IMR-90 (cell line): Measurements from ENCODE around the gene CFD. TPM values are rescaled to one million over a fixed set of nuclear protein-coding genes. Genes with fewer than 3 reads are reported as not detected.

Source experiments
- ATAC-seq: fragments of 200-7000 bp; cut with Tn5 transposase; 2 replicates; pipeline ENCODE4 v1.9.1; 2020; ENCODE audit warnings: low read depth, mild to moderate bottlenecking, moderate library complexity
- BruUV-seq: library from RNA; stranded (reverse); fragments of 400-500 nt; replicated peaks from 2 replicates; lab custom pipeline; 2021; lab: Mats Ljungman, UMichigan
- CTCF ChIA-PET: fragments of 300-600 bp; formaldehyde crosslinking; extraction: SDS; loops from one replicate; lab custom pipeline; 2021; ENCODE audit warnings: antibody characterized with exemption; lab: Yijun Ruan, JAX
- POLR2A ChIA-PET: fragments of 300-600 bp; sonication (Branson Sonifier 250); formaldehyde crosslinking; loops from one replicate; lab custom pipeline; 2022; ENCODE audit warnings: antibody characterized with exemption; ENCODE audit not compliant: unreplicated experiment; lab: Charles Lee
- DNase-seq: peaks from one replicate; pipeline ENCODE4 v3.0.0; 2013
- H2AFZ ChIP-seq: replicated peaks from 2 replicates; pipeline ENCODE3; 2013; ENCODE audit warnings: low read length, mild to moderate bottlenecking; ENCODE audit not compliant: poor library complexity
- H2AK5ac ChIP-seq: 2 replicates; pipeline ENCODE4 v1.6.1; 2013; ENCODE audit warnings: low read depth, low read length, inconsistent platforms
- H2AK9ac ChIP-seq: replicated peaks from 2 replicates; pipeline ENCODE3; 2013; ENCODE audit warnings: mild to moderate bottlenecking, low read depth, low read length, moderate library complexity; ENCODE audit not compliant: poor library complexity
- H2BK120ac ChIP-seq: 2 replicates; pipeline ENCODE4 v1.6.1; 2013; ENCODE audit warnings: low read depth, low read length, inconsistent platforms
- H2BK15ac ChIP-seq: 3 replicates; pipeline ENCODE4 v1.6.1; 2013; ENCODE audit warnings: low read depth, low read length, inconsistent platforms
- H2BK20ac ChIP-seq: 2 replicates; pipeline ENCODE4 v1.6.1; 2013; ENCODE audit warnings: low read depth, mild to moderate bottlenecking, inconsistent platforms, low read length, moderate library complexity
- H2BK5ac ChIP-seq: 2 replicates; pipeline ENCODE4 v1.6.1; 2013; ENCODE audit warnings: mild to moderate bottlenecking, low read depth, low read length, inconsistent platforms; ENCODE audit not compliant: poor library complexity, severe bottlenecking
- H3K14ac ChIP-seq: replicated peaks from 2 replicates; pipeline ENCODE4 v1.6.1; 2013; ENCODE audit warnings: low read depth, low read length, inconsistent platforms
- H3K18ac ChIP-seq: 2 replicates; pipeline ENCODE4 v1.6.1; 2013; ENCODE audit warnings: low read depth, low read length, control low read depth
- H3K23ac ChIP-seq: 2 replicates; pipeline ENCODE4 v1.6.1; 2013; ENCODE audit warnings: low read depth, low read length, inconsistent platforms
- H3K27ac ChIP-seq: 2 replicates; pipeline ENCODE4 v1.5.1; 2013; ENCODE audit warnings: mild to moderate bottlenecking, control low read depth, low read length; ENCODE audit not compliant: insufficient read depth
- H3K27me3 ChIP-seq: 2 replicates; pipeline ENCODE4 v1.6.1; 2013; ENCODE audit warnings: low read length; ENCODE audit not compliant: control insufficient read depth, insufficient read depth
- H3K36me3 ChIP-seq: 2 replicates; pipeline ENCODE4 v1.6.1; 2013; ENCODE audit warnings: low read length, mixed read lengths; ENCODE audit not compliant: control insufficient read depth, insufficient read depth
- H3K4ac ChIP-seq: 2 replicates; pipeline ENCODE4 v1.6.1; 2013; ENCODE audit warnings: low read depth, low read length, inconsistent platforms
- H3K4me1 ChIP-seq: 2 replicates; pipeline ENCODE4 v1.6.1; 2013; ENCODE audit warnings: low read length, mixed read lengths; ENCODE audit not compliant: control insufficient read depth, insufficient read depth
- H3K4me2 ChIP-seq: 2 replicates; pipeline ENCODE4 v1.6.1; 2013; ENCODE audit warnings: low read depth, mild to moderate bottlenecking, control low read depth, low read length, moderate library complexity
- H3K4me3 ChIP-seq: 2 replicates; pipeline ENCODE4 v1.5.1; 2013; ENCODE audit warnings: low read depth, mild to moderate bottlenecking, control low read depth, low read length, moderate library complexity; ENCODE audit not compliant: insufficient read depth
- H3K56ac ChIP-seq: 2 replicates; pipeline ENCODE4 v1.6.1; 2013; ENCODE audit warnings: low read length, inconsistent platforms; ENCODE audit not compliant: insufficient read depth; ENCODE audit errors: extremely low read depth
- H3K79me1 ChIP-seq, 2 experiments: 2 replicates each; pipeline ENCODE4 v1.6.1; 2013; ENCODE audit warnings: low read length in 2 of 2, inconsistent platforms in 1 of 2, low read depth in 1 of 2
- H3K9ac ChIP-seq: 2 replicates; pipeline ENCODE4 v1.6.1; 2013; ENCODE audit warnings: low read depth, low read length, control low read depth
- H3K9me1 ChIP-seq: 2 replicates; pipeline ENCODE4 v1.6.1; 2013; ENCODE audit warnings: low read length, inconsistent platforms; ENCODE audit not compliant: insufficient read depth
- H3K9me3 ChIP-seq: 2 replicates; pipeline ENCODE4 v1.6.1; 2013; ENCODE audit warnings: low read length; ENCODE audit not compliant: control insufficient read depth, insufficient read depth
- H4K20me1 ChIP-seq: 2 replicates; pipeline ENCODE4 v1.6.1; 2013; ENCODE audit warnings: low read length, inconsistent platforms; ENCODE audit not compliant: insufficient read depth
- H4K5ac ChIP-seq: 2 replicates; pipeline ENCODE4 v1.6.1; 2013; ENCODE audit warnings: mild to moderate bottlenecking, low read depth, low read length, control low read depth
- H4K8ac ChIP-seq, 2 experiments: 2 replicates each; pipeline ENCODE4 v1.6.1; 2013; ENCODE audit warnings: low read depth in 2 of 2, low read length in 2 of 2, control low read depth in 1 of 2, inconsistent platforms in 1 of 2
- H4K91ac ChIP-seq: 2 replicates; pipeline ENCODE4 v1.6.1; 2013; ENCODE audit warnings: low read depth, low read length, inconsistent platforms; ENCODE audit not compliant: insufficient read depth
- CEBPB ChIP-seq: IDR thresholded peaks from 2 replicates; pipeline ENCODE4 v1.6.1; 2012; ENCODE audit warnings: low read depth, low read length, improper control_type of control experiment
- CHD1 ChIP-seq: IDR thresholded peaks from 2 replicates; pipeline ENCODE4 v1.6.1; 2012; ENCODE audit warnings: low read depth, low read length, improper control_type of control experiment
- ELK1 ChIP-seq: fragments of 150-350 bp; IDR thresholded peaks from 2 replicates; pipeline ENCODE4 v1.6.1; 2016; ENCODE audit warnings: low read depth, mild to moderate bottlenecking, low read length, moderate library complexity, borderline replicate concordance
- MAZ ChIP-seq: IDR thresholded peaks from 2 replicates; pipeline ENCODE4 v1.6.1; 2012; ENCODE audit warnings: low read depth, mild to moderate bottlenecking, low read length, improper control_type of control experiment, moderate library complexity, borderline replicate concordance
- MXI1 ChIP-seq: IDR thresholded peaks from 2 replicates; pipeline ENCODE4 v1.6.1; 2012; ENCODE audit warnings: low read depth, mild to moderate bottlenecking, low read length, moderate library complexity, borderline replicate concordance
- RCOR1 ChIP-seq: IDR thresholded peaks from 2 replicates; pipeline ENCODE4 v1.6.1; 2012; ENCODE audit warnings: mild to moderate bottlenecking, low read length, improper control_type of control experiment; ENCODE audit not compliant: insufficient replicate concordance
- SMC3 ChIP-seq: fragments of 150-350 bp; IDR thresholded peaks from 2 replicates; pipeline ENCODE4 v1.6.1; 2016; ENCODE audit warnings: low read depth, mild to moderate bottlenecking, antibody characterized with exemption, low read length, moderate library complexity
- USF2 ChIP-seq: fragments of 150-350 bp; IDR thresholded peaks from 2 replicates; pipeline ENCODE4 v1.6.1; 2017; ENCODE audit warnings: mild to moderate bottlenecking, antibody characterized with exemption, low read length, low read depth
- WGBS, 2 experiments: methylation state at CpG; one replicate each; pipeline versions ENCODE4 v1.1.5 to v1.1.7; 2013; ENCODE audit warnings: missing lambda C conversion rate in 2 of 2; ENCODE audit not compliant: insufficient read length in 1 of 2; ENCODE audit errors: extremely low coverage in 2 of 2; 5-methylcytosine and 5-hydroxymethylcytosine counted together
- dilution Hi-C: fragments of 300-500 bp; cut with HindIII; formaldehyde crosslinking; loops from one replicate; pipeline ENCODE4 v1.14.3; 2018; ENCODE audit warnings: low sequenced_read_pairs; ENCODE audit not compliant: unreplicated experiment
- in situ Hi-C: fragments of 300-500 bp; cut with MboI; formaldehyde crosslinking; loops from 3 replicates; pipeline ENCODE4 v1.14.3; 2019; ENCODE audit warnings: low sequenced_read_pairs, inconsistent platforms, mixed read lengths
- intact Hi-C: fragments of 100-400 bp; cut with micrococcal nuclease; formaldehyde crosslinking; loops from 2 replicates; pipeline ENCODE4 v1.10.0; 2022
- polyA plus RNA-seq, 3 experiments: library from polyadenylated mRNA; depleted of rRNA; stranded (reverse); fragments of >200 nt; gene quantifications; 2 replicates each; pipeline ENCODE4 v1.2.3, GENCODE V29; 2012; ENCODE audit warnings: low replicate concordance in 1 of 3
- total RNA-seq: library from RNA; depleted of rRNA; stranded (reverse); fragments of >200 nt; gene quantifications from 2 replicates; pipeline ENCODE4 v1.2.3, GENCODE V29; 2012

The CFD gene
- total and polyA plus RNA-seq, 2 of the 4 experiments (the other 2 are of a cell fraction), result 1.4 to 2.8 TPM

DNA sequence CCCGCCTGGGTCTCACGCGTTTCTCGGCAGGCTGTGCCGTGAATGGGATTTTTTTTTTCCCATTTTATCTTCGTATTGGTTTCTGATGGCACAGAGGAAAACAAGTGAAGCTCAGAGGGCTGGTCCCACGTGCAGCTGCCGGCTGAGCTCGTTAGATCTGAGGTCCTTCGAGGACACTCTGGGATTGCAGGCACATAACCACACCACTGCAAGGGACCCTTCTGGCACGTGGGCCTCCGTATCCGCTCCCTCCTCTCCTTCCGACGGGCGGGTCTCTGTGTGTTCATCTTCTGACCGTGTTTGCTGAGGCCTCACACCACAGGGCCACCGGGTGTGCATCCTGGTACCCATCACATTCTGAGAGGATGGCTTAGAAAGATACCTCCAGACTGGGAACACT is 16.6 kb downstream of the CFD start:
- Histone ChIP-seq H2AK9ac (no peak overlapping the region), H3K9me1 (no peaks in the 10 kb centered on the region), H2AFZ (no peak overlapping the region), H3K18ac (no peak overlapping the region), H3K56ac (no peak overlapping the region), H4K20me1 (peaks cover 15% of the 10 kb centered on the region), H3K9me3 (no peaks in the 10 kb centered on the region), H3K23ac (no peak overlapping the region), H3K27me3 (no peaks in the 10 kb centered on the region), H2BK15ac (no peak overlapping the region), H3K4ac (no peak overlapping the region), H2BK120ac (no peak overlapping the region), H3K4me1 (peaks cover 5% of the 10 kb centered on the region), H2AK5ac (no peak overlapping the region), H3K14ac (no peak overlapping the region), H3K4me3 (no peak overlapping the region), H3K27ac (no peak overlapping the region), H3K9ac (no peak overlapping the region), H4K8ac (no peak overlapping the region), H3K36me3 (peaks cover 43% of the 10 kb centered on the region), H3K79me1 (peaks cover 0 to 4% of the 10 kb centered on the region in 2 experiments; a peak in 1 of 4 replicates), H4K5ac (no peak overlapping the region), H3K4me2 (no peak overlapping the region), H2BK5ac (no peak overlapping the region), H4K91ac (no peak overlapping the region), H2BK20ac (no peak overlapping the region)
- WGBS, 2 experiments, result 85% methylated on average over 15 of the region's 18 CpGs; no CpG with 5 or more reads in 1 of the 2 experiments
- ChIA-PET POLR2A (no interaction called here), CTCF (no interaction called here)
- dilution Hi-C loops, result no loop called here
- DNase-seq (no peak), ATAC-seq (no peak)
- BruUV-seq, result no TSS peak
- in situ Hi-C loops, result no loop called here
- TF ChIP-seq RCOR1 (no peak), CHD1 (no peak), MXI1 (no peak), CEBPB (no peak), SMC3 (no peak), MAZ (no peak), ELK1 (no peak), USF2 (no peak)
- intact Hi-C loops, result no loop called here
